Measurements from ENCODE around the gene DCAKD.

Gene DCAKD

DNA sequence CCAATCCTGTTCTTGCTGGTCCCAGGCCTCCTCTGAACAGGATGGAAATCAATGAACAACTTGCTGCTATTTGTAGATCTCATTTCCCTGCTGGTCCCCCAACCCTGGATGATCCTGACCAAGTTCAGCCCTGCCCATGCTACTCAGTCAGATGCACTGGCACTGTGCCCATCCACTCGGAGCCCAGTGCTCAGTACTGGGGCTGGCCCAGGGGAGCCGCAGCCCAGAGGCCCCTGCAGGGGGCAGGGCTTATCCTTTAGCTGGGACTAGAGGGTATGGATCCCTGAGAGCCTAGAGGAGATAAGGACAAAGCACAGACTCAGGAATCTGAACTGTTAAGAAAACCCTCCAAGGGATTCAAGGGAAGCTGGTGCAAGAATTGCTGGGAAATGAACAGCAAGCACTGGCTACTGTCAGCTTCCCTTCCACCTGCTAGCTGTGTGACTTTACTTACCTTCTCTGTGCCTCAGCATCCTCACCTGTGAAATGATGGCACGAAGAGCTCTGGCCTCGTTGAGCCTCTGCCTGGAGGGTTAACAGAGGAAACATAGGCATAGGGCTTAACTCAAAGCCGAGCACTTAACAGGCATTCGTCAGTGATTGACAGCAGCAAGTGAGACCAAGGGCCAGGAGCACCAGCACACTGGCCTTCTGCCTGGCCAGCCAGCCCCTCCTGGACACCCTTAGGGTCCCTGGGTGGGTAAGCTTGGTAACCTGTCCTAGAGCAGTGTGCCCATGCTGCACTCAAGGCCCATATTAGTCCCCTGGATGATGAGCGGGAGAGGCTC is 53.5 kb downstream of the DCAKD start:
- no peak for DNase-seq (ENCODE audit: low read depth)
- no peak overlapping the region for H3K4me3 ChIP-seq (ENCODE audit: control insufficient read depth, low read depth, low read length)
- TF ChIP-seq CTCF (IDR thresholded peaks at IDR 0.05; ENCODE audit: control insufficient read depth, insufficient read depth, low read depth, low read length, missing control alignments) = no peak

DNA sequence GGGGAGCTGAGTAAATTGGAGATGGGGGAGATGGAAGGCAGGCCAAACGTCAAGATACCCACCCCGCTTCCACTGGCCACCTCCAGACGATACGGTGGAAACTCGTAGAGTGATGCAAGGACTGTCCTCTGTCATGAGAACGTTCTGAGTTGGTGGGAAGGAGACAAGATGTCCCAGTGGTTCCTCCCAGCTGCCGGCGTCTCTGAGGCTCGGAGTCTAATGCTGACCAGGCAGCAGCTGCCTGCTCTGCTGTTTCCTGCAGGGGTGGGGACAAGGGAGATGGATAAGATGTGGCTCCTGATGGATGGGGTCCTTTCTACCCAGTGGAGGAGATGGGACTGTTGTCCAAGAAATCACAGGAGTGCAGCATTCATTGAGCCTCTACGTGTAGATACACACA is 55.1 kb downstream of the DCAKD start:
- H3K4me3 ChIP-seq (ENCODE audit: control insufficient read depth, low read depth, low read length) = no peak overlapping the region
- no peak for TF ChIP-seq CTCF (IDR thresholded peaks at IDR 0.05; ENCODE audit: control insufficient read depth, insufficient read depth, low read depth, low read length, missing control alignments)
- DNase-seq (ENCODE audit: low read depth) = no peak

GRCh38 chr17:44995436-44996001 is 55.9 kb downstream of the DCAKD start:
- H3K4me3 ChIP-seq (ENCODE audit: control insufficient read depth, low read depth, low read length) = no peak overlapping the region
- TF ChIP-seq CTCF (IDR thresholded peaks at IDR 0.05; ENCODE audit: control insufficient read depth, insufficient read depth, low read depth, low read length, missing control alignments) = no peak
- no peak for DNase-seq (ENCODE audit: low read depth)

DNA sequence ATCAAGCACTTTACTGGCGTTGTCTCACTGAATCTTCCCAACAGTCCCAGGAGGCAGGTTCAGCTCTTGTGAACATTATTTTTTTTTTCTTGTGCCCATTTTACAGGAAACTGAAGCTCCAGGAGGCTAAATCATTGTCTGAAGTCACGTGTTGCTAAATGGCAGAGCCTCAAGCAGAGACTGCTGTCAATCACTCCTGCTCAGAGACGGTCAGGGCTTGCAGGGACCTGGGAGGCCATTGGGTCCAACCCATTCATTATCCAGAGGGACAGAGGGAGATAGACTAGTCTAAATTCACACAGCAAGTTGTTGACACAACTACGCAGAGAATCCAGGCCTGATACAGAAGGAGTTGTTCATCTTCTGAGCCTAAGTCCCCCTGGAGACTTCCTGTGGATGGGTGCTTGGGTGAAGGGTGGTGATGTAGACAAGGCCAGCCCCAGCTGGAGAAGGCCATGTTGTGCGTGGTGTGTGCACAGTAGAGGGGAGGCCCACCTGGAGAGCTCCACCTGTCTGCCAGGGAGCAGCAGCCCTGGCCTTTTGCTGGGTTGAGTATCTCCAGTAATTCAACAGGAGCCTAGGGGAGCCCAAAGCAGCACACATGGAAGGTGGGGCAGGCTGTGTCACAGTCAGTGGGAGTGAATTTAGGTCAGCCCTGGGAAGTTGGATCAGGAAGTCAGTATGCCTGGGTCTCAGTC is 59.0 kb downstream of the DCAKD start:
- H3K4me3 ChIP-seq (ENCODE audit: control insufficient read depth, low read depth, low read length) = no peak overlapping the region
- no peak for TF ChIP-seq CTCF (IDR thresholded peaks at IDR 0.05; ENCODE audit: control insufficient read depth, insufficient read depth, low read depth, low read length, missing control alignments)
- DNase-seq (ENCODE audit: low read depth) = no peak

DNA sequence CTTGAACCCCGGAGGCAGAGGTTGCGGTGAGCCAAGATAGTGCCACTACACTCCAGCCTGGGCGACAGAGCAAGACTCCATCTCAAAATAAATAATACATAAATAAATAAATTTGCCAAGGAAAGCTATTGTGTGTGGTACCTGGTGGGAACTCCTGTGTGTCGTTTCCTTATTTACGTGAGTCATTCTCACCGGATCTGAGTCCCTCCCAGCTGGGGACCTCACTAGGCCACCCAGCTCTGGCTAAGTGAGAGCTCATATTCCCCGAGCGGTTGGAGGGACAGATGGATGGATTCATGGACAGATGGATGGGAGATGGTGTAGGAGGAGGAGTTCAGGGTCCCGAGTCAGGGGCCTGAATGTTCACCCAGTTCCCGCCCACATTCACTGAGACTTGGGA is 60.4 kb downstream of the DCAKD start:
- H3K4me3 ChIP-seq (ENCODE audit: control insufficient read depth, low read depth, low read length) = no peak overlapping the region
- no peak for TF ChIP-seq CTCF (IDR thresholded peaks at IDR 0.05; ENCODE audit: control insufficient read depth, insufficient read depth, low read depth, low read length, missing control alignments)
- DNase-seq (ENCODE audit: low read depth) = no peak

DNA sequence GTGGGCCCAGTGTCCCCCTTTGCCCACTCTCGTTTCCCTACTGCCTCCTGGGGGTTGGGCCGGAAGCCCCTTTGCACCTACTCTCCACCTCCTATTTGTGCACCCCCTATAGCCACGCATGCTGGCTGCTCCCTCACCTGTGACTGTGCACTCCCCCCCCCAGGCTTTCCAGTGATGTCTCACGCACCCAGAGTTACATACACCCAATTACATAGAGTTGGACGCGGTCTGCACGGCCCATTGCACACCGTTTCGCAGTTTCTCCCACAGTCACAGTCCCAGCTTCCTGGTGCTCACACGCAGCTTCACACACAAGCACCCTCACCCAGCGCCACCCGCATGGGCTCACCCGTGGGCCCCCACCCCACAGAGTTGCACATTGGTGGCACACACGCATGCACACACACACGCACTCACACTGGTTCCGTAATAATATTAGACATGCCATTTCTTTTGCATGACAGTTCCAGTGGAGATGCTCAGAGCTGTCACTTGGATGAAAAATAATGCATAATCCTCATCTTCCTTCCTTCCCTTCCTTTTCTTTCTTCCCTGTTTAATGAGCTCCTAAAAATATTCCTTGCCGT is 61.8 kb downstream of the DCAKD start:
- no peak for TF ChIP-seq CTCF (IDR thresholded peaks at IDR 0.05; ENCODE audit: control insufficient read depth, insufficient read depth, low read depth, low read length, missing control alignments)
- DNase-seq (ENCODE audit: low read depth) = no peak
- no peak overlapping the region for H3K4me3 ChIP-seq (ENCODE audit: control insufficient read depth, low read depth, low read length)

Measured in AG09309 (cell line).